ENCODE results near the gene ILK.

The ILK gene

DNA sequence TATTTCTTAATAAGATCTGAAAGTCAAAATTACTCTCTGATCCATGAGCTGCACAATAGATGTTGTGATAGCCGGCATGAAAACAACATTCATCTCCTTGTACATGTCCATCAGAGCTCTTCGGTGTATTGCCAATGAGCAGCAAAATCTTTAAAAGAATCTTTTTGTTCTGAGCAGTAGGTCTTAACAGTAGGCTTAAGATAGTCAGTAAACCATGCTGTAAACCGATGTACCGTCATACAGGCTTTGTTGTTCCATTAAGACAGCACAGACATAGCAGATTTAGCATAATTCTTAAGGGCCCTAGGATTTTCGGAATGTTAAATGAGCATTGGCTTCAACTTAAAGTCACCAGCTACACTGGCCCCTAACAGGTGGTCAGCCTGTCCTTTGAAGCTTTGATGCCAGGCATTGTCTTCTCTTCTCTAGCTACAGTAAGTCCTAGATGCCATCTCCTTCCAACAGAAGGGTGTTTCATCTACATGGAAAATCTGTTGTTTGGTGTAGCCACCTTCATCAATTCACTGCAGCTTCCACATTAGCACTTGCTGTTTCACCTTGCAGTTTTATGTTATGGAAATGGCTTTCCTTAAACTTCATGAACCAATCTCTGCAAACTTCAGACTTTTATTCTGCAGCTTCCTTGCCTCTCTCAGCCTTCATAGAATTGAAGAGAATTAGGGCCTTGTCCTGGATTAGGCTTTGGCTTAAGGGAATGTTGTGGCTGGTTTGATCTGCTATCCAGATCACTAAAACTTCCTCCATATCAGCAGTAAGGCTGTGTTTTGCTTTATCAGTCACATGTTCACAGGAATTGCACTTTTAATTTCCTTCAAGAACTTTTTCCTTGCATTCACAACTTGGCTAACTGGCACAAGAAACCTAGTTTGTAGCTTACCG, 28.5 kb upstream of the ILK start:
- DNase-seq (ENCODE audit: low spot score) = peak; percentile 65

DNA sequence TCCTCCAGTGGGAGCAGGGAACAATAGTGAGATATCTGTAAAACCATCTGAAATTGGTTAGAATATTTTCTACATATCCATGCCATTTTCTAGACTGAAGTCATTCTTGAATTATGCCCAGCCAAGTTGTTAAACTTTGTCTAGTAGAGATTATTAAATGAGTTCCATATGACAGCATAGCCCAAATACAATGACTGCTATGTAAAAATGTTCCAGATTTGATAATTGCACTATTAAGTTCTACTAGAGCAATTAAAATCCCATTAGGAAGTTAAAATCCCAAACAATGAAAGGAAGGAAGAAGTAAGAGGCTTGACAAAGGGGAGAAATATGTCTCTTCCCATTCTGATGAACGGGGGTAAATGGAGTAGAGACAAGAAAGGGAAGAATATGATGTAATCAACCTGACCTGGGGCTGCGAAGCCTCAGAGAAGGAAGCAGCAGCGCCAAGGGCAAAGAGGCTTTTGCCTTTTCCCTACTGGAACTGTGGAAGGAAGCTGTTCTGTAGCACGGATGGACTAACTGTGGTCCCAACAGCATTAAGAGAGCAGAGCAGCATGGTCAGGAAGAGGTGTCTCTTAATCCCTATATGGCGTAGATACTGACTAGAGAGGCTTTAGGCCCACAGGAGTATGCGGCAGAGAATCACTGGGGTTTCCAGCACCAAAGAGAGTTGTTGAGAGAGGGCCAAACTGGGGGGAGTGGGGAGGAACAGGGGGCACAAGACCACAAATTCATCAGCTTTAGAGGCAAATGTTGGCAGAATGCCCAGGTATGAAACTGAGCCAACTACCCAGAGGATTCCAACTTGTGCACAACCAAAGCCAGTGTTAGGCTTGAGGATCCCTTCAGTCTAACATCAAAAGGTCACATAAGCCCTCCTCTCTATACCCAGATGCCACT, 26.9 kb upstream of the ILK start:
- peak; percentile 99 for DNase-seq (ENCODE audit: low spot score)

GRCh38 chr11:6578134-6578533, 25.4 kb upstream of the ILK start:
- DNase-seq (ENCODE audit: low spot score) = no peak

GRCh38 chr11:6579681-6580080, 23.9 kb upstream of the ILK start:
- no peak for DNase-seq (ENCODE audit: low spot score)

DNA sequence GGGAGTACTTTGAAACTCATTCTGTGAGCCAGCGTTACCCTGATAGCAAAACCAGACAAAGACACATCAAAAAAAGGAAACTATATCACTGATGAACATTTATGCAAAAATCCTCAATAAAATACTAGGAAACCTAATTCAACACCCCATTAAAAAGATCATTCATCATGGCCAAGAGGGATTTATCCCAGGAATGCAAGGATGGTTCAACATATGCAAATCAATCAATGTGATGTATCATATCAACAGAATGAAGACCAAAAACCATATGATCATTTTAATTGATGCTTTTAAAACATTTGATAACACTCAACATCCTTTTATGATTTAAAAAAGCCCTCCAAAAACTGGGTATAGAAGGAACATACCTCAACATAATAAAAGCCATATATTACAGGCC, 20.0 kb upstream of the ILK start:
- DNase-seq (ENCODE audit: low spot score) = no peak

DNA sequence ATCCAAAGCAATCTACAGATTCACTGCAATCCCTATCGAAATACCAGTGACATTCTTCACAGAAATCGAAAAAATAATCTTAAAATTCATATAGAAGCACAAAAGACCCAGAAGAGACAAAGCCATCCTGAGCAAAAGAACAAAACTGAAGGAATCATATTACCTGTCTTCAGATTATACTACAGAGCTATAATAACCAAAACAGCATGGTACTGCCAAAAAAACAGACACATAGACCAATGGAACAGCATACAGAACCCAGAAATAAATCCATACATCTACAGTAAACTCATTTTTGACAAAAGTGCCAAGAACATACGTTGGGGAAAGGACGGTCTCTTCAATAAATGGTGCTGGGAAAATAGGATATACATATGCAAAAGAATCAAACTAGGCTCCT, 19.0 kb upstream of the ILK start:
- no peak for DNase-seq (ENCODE audit: low spot score)

DNA sequence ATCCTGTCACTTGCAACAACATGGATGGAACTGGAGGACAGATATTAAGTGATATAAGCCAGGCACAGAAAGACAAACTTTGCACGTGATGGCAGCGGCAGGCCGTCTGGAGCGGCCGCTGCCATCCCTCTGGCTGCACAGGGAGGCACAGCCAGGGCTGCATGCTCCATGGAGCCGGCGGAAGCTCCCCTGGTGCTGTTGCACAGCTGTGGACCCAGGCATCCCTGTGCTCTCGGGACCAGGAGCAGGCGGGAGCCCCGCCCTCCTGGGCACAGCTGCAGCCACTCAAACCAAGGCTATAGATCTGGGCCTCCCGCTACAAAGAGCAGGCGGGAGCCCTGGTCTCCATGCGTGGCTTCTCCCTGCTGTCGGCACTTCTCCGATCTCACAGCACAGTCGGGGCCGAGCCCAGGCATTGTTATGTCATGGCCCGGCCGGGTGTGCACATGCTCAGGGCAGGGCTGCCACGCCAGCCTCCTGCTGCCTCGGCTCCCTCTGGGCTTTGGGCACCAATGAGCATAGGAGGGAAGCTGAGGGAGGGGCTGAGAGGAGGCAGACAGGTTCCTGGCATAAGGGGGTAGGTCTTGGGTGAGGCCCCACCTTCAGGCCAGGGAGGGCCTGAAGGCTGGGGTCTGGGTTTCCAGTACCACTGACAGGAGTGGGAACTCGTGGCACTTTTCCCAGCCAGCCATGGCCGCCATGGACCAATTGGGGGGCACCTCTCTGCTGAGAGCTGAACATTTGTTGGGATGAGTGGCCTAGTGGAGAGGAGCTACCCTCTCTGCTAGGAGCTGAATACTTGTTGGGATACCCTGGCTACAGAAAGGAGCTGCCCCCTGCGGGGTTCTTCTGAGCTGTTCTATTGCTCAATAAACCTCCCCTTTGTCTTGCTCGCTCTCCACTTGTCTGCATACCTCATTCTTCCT, 16.9 kb upstream of the ILK start:
- DNase-seq (ENCODE audit: low spot score) = peak; percentile 53

DNA sequence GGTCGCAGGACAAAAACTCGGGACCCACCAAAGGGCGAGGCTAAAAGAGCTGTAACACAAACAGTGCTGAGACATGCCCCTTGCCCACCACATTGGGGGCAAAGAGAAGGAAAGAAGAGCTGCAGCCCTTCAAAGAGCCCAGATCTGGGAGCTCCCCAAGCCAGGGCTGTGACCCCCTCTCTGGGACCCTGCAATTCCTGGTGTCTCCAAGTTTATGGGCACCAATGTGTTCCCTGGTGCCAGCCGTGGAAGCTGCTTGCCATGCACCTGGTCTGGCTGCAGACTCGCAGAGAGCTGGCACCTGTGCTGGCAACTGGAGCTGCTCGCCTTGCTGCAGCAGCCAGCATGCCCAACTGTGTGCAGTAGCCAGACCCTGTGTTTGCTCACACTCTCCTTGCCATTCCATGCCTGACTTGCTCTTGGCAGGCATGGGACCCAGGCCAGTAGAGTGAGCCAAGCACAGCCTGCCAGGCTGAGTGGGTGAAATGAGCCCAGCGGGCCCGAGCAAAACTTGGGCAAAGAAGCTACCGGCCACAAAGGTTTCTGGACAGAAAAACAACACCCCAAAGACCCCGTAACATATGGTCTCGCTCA, 16.1 kb upstream of the ILK start:
- DNase-seq (ENCODE audit: low spot score) = no peak

GRCh38 chr11:6588018-6588417, 15.6 kb upstream of the ILK start:
- DNase-seq (ENCODE audit: low spot score) = no peak

DNA sequence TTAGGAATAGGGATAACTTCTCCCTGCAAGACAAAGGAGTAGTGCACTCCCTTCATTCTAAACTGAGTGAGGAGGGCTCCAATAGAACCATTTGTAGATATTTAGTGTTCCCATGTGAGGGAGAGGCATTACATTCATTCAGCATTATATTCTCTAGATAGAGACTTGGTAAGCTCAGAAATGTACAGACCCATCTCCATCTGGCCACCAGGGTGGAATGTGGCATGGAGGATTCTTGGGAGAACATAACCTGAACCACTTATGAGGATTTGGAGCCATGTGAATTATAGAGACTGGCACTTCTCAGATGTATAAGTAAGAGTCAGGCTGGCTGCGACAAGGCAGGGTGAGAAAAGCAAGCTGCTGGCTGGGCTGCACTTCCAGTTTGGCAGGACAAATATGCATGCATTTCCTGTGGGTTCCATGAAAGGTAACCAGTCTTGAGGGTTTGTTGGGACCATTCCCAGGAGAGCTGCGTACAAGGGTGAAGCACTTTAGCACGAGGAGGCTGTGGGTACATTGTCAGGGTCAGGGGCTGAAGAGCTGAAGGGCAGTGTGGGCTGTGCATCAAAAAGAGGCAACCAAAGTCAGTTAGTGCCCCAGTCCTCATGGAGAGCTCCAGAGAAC, 9.3 kb upstream of the ILK start:
- no peak for DNase-seq (ENCODE audit: low spot score)

GRCh38 chr11:6596239-6596877, 7.2 kb upstream of the ILK start:
- peak; percentile 65 for DNase-seq (ENCODE audit: low spot score)

DNA sequence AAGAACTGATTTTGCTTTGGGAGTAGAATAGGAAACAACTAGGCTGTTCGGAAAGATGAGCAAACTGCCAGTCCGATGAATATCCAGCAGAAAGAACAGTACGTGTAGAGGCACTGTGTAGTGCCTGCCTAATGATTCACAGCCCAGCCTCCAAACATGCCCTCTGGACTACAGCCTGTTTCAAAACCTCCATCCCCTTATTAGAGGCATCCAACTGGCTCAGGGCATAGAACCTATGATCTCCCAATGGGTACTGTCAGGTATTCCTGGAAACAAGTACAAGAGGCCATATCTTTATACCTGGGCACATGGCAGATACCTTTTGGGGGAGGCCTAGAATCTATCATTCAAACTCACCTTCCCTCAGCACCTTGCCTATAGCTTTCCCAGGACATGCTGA, 5.0 kb upstream of the ILK start:
- DNase-seq (ENCODE audit: low spot score) = no peak

- no peak for DNase-seq (ENCODE audit: low spot score)
Measured at GRCh38 chr11:6599449-6599848, 4.1 kb upstream of the ILK start.

GRCh38 chr11:6599881-6600390, 3.6 kb upstream of the ILK start:
- no peak for DNase-seq (ENCODE audit: low spot score)

DNA sequence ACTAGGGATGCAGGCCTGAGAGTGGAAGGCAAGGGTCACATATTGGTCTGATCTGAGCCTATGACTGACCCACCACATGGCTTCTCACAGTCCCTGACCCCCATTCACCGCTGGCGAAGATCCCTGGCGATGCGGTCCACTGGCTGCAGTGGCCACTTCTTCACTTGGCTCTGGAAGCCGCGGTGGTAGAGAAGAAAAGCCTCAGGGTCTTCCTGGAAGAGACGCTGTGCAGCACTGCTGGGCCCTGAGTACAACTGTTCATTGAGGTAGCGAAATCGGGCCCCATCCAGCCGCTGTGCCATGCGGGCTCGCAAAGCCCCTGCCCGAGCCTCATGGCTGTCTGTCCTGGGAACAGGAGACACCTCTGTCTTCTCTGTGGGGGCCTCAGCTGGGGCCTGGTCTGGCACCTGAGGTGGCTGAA, 2.5 kb upstream of the ILK start:
- no peak for DNase-seq (ENCODE audit: low spot score)

- DNase-seq (ENCODE audit: low spot score) = no peak
Measured at GRCh38 chr11:6602096-6602940, 1.3 kb upstream of the ILK start.

DNA sequence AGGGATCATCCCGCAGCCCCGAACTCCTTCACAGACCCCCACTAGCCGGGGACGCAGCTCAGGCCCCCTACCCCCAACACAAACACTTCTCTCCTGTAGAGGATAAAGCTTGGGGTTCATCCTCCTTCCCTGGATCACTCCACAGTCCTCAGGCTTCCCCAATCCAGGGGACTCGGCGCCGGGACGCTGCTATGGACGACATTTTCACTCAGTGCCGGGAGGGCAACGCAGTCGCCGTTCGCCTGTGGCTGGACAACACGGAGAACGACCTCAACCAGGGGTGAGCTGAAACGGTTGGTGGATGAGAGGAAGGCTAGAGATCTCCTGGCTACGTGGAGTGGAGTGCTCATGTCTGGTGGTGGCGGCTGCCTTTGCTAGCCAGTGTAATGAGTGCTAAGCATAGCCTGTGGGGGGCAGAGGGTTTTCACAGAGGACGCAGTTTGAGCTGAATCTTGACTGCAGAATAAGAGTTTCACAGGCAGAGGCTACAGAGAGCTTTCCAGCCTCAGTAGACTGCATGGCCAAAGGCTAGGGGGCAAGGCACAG, 580 bp downstream of the ILK start:
- peak; percentile 85 for DNase-seq (ENCODE audit: low spot score)

DNA sequence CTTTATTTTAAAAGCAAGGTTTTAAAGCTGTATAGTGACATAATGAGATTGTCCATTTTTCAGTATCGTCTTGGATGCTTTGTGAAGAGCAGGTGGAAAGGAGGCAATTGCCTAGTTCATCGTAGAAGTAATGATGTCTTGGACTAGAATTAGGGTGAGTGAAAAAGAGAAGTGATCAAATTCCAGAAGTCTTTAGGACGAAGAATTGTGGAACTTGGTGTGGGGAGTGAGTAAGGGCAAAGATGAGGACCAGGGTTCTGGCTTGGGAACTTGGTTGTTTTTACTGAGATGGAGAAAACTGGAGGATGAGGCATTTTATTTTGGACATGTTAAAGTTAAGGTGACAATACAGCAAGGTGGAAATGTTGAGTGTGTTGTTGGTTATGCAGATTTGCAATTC, 1.2 kb downstream of the ILK start:
- no peak for DNase-seq (ENCODE audit: low spot score)
